PC-9 (cell line): ENCODE data around the gene KCNQ1OT1. TPM values are rescaled to one million over a fixed set of nuclear protein-coding genes. Genes with fewer than 3 reads are reported as not detected.

Experiments
- BruUV-seq: library from RNA; stranded (reverse); fragments of 400-500 nt; replicated peaks from 2 replicates; lab custom pipeline; 2021; lab: Mats Ljungman, UMichigan
- CTCF ChIA-PET: fragments of 300-600 bp; sonication (Branson Sonifier 250); formaldehyde crosslinking; loops from one replicate; lab custom pipeline; 2022; ENCODE audit warnings: antibody characterized with exemption; lab: Charles Lee
- POLR2A ChIA-PET: fragments of 300-600 bp; sonication (Branson Sonifier 250); formaldehyde crosslinking; loops from one replicate; lab custom pipeline; 2022; ENCODE audit warnings: antibody characterized with exemption; ENCODE audit not compliant: unreplicated experiment; lab: Charles Lee
- DNase-seq, 2 experiments: peaks; one replicate each; pipeline versions ENCODE4 v3.0.0 to v3.0.0-alpha.2; 2015 to 2022; ENCODE audit warnings: mixed read lengths in 1 of 2
- H2AFZ ChIP-seq: fragments of 200-600 bp; sonication (generic); 2 replicates; pipeline ENCODE4 v1.8.1; 2017; ENCODE audit warnings: antibody characterized with exemption
- H3F3A ChIP-seq: fragments of 200-600 bp; sonication (generic); 2 replicates; pipeline ENCODE4 v1.8.1; 2017; ENCODE audit warnings: antibody characterized with exemption, mild to moderate bottlenecking, low read depth; ENCODE audit not compliant: insufficient read depth
- H3K27ac ChIP-seq: fragments of 200-600 bp; sonication (generic); 2 replicates; pipeline ENCODE4 v1.6.1; 2016; ENCODE audit warnings: mixed run types
- H3K27me3 ChIP-seq: fragments of 200-600 bp; sonication (generic); 2 replicates; pipeline ENCODE4 v1.6.1; 2016; ENCODE audit warnings: low read depth, mixed run types; ENCODE audit not compliant: insufficient read depth
- H3K36me3 ChIP-seq: fragments of 200-600 bp; sonication (generic); 2 replicates; pipeline ENCODE4 v1.6.1; 2016; ENCODE audit warnings: low read depth, mixed run types
- H3K4me1 ChIP-seq: fragments of 200-600 bp; sonication (generic); replicated peaks from 2 replicates; pipeline ENCODE4 v1.6.1; 2016; ENCODE audit warnings: mixed run types; ENCODE audit not compliant: insufficient read depth
- H3K4me2 ChIP-seq: fragments of 200-600 bp; sonication (generic); 2 replicates; pipeline ENCODE4 v1.6.1; 2017; ENCODE audit warnings: mixed run types
- H3K4me3 ChIP-seq: fragments of 200-600 bp; sonication (generic); 2 replicates; pipeline ENCODE4 v1.6.1; 2016; ENCODE audit warnings: mixed run types
- H3K79me2 ChIP-seq: fragments of 200-600 bp; sonication (generic); 2 replicates; pipeline ENCODE4 v1.6.1; 2017; ENCODE audit warnings: low read depth, mixed run types
- H3K9me2 ChIP-seq: fragments of 200-600 bp; sonication (generic); 2 replicates; pipeline ENCODE4 v1.8.1; 2017; ENCODE audit warnings: mild to moderate bottlenecking; ENCODE audit not compliant: insufficient read depth
- H3K9me3 ChIP-seq: fragments of 200-600 bp; sonication (generic); 2 replicates; pipeline ENCODE4 v1.8.1; 2016; ENCODE audit warnings: low read depth; ENCODE audit not compliant: insufficient read depth
- H4K20me1 ChIP-seq: fragments of 200-600 bp; sonication (generic); 2 replicates; pipeline ENCODE4 v1.8.1; 2017; ENCODE audit not compliant: insufficient read depth
- EZH2 ChIP-seq: fragments of 200-600 bp; sonication (generic); IDR thresholded peaks from 2 replicates; pipeline ENCODE4 v1.8.0; 2017; ENCODE audit warnings: antibody characterized with exemption, low read depth
- intact Hi-C: fragments of 100-400 bp; cut with micrococcal nuclease; formaldehyde crosslinking; loops from one replicate; pipeline ENCODE4 v1.10.0; 2022; ENCODE audit not compliant: unreplicated experiment
- total RNA-seq: library from RNA; stranded (reverse); gene quantifications from 2 replicates; pipeline ENCODE4 v1.2.3, GENCODE V29; 2021
- TF ChIP-seq, protein P1 (sequence below): fragments of 200-600 bp; sonication (generic); conservative IDR thresholded peaks from 2 replicates; pipeline ENCODE4 v1.6.1; 2017; ENCODE audit warnings: mixed run types, antibody characterized with exemption, mild to moderate bottlenecking, moderate library complexity

Gene KCNQ1OT1
- total RNA-seq, 1 experiment from 2014 or later = 3.4 TPM

DNA sequence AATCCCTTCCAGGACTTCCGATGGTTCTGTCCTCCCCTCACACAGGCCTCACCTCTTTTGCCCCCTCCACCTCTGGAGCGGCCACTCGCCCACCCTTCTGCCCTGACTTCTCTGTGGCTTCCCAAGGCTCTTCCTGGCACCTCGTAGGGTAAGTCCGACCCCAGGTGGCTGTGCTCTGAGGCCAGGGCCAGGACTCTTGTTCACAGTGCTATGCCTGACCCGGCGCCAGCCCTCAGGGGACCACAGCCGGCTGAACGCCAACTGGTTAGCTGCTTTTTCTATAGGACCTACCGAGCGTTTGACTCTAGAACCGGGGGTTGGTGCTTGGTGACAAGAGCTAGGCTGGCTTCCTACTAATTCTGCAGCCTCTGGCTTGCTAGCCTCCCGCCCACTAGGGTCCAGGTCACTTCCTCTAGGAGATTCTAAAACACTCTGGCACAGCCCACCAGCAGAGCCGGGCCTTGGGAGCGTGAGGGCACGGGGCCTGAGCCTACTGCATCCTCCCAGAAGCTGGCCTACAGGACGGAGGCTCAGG lies 28.4 kb upstream of the KCNQ1OT1 start:
- H3K27me3 ChIP-seq = peaks cover 13% of the 10 kb centered on the region; the same call in 1 of the 2 replicates
- no peaks in the 10 kb centered on the region for H3F3A ChIP-seq
- POLR2A ChIA-PET = no interaction called here
- CTCF ChIA-PET = no interaction called here
- no peak overlapping the region for H3K27ac ChIP-seq
- H3K79me2 ChIP-seq = no peaks in the 10 kb centered on the region
- H3K4me2 ChIP-seq = no peak overlapping the region
- no peaks in the 10 kb centered on the region for H4K20me1 ChIP-seq
- no peak overlapping the region for H2AFZ ChIP-seq
- no peaks in the 10 kb centered on the region for H3K9me3 ChIP-seq
- DNase-seq = no peak
- intact Hi-C loops = no loop called here
- H3K9me2 ChIP-seq = no peaks in the 10 kb centered on the region
- H3K4me1 ChIP-seq = no peaks in the 10 kb centered on the region
- TF ChIP-seq EZH2 = no peak
- TF ChIP-seq, protein P1, sequence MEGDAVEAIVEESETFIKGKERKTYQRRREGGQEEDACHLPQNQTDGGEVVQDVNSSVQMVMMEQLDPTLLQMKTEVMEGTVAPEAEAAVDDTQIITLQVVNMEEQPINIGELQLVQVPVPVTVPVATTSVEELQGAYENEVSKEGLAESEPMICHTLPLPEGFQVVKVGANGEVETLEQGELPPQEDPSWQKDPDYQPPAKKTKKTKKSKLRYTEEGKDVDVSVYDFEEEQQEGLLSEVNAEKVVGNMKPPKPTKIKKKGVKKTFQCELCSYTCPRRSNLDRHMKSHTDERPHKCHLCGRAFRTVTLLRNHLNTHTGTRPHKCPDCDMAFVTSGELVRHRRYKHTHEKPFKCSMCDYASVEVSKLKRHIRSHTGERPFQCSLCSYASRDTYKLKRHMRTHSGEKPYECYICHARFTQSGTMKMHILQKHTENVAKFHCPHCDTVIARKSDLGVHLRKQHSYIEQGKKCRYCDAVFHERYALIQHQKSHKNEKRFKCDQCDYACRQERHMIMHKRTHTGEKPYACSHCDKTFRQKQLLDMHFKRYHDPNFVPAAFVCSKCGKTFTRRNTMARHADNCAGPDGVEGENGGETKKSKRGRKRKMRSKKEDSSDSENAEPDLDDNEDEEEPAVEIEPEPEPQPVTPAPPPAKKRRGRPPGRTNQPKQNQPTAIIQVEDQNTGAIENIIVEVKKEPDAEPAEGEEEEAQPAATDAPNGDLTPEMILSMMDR = no peak
- no peaks in the 10 kb centered on the region for H3K36me3 ChIP-seq
- BruUV-seq = no TSS peak
- H3K4me3 ChIP-seq = no peak overlapping the region

- POLR2A ChIA-PET = no interaction called here
- Histone ChIP-seq H3K9me2 (no peaks in the 10 kb centered on the region), H3K79me2 (no peaks in the 10 kb centered on the region), H3K4me3 (no peak overlapping the region), H3K36me3 (no peaks in the 10 kb centered on the region), H3K9me3 (no peaks in the 10 kb centered on the region), H3K27me3 (peaks cover 13% of the 10 kb centered on the region; the same call in 1 of the 2 replicates), H4K20me1 (no peaks in the 10 kb centered on the region), H3F3A (no peaks in the 10 kb centered on the region), H2AFZ (no peak overlapping the region), H3K4me1 (no peaks in the 10 kb centered on the region), H3K27ac (no peak overlapping the region), H3K4me2 (no peak overlapping the region)
- CTCF ChIA-PET = no interaction called here
- BruUV-seq = no TSS peak
- TF ChIP-seq EZH2 = no peak
- TF ChIP-seq, protein P1 = no peak
- no peak for DNase-seq
- intact Hi-C loops = no loop called here
Observed at GRCh38 chr11:2726964-2727363, 27.2 kb upstream of the KCNQ1OT1 start.

DNA sequence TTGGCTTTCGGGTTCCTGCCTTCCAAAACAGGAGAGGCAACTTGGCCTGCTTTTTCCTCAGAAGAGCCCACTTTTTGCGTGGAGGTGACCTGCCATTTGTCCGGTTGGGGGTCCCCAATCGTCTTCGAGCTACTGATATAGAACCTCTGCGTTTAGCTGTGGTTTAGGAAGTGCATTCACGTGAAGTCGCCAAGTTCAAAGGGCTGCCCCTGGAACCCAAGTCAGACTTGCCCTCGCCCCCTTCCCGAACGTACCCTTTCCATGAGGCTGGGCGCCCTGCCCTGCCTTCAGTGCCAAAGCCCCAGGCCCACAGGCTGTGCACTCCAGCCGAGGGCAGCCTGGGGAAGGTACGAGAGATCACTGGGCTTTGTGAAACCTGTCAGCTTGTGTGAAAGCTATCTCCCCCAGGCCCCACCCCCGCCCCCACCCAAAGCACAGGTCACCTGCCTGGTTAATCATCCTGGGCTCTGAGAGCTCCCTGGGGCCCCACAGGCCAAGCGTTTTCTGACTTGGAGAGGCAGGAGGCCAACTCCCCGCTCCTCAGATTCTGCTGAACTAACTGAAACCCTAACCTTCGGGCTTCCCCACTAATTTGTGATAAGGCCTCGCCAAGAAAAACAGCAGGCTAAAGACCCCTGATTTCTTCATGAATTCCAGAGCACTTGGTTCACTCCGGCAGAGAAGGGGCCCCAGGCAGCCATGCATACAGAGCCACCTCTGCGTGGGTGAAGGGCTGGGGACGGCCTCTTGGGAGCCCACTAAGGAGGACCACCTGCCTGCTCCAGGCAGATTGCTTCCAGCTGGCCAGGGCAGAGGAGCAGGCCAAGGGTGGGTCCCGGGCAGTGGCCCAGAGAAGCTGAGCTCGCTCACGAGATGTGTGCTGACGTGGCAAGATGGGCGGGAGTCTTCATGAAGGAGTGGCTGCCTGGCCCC lies 25.8 kb upstream of the KCNQ1OT1 start:
- no peak for DNase-seq
- Histone ChIP-seq H3K27ac (no peak overlapping the region), H4K20me1 (no peaks in the 10 kb centered on the region), H3K9me3 (no peaks in the 10 kb centered on the region), H3F3A (no peaks in the 10 kb centered on the region), H3K4me3 (no peak overlapping the region), H3K9me2 (no peaks in the 10 kb centered on the region), H3K4me1 (no peaks in the 10 kb centered on the region), H3K4me2 (no peak overlapping the region), H3K27me3 (peaks cover 13% of the 10 kb centered on the region; the same call in 1 of the 2 replicates), H2AFZ (no peak overlapping the region), H3K36me3 (no peaks in the 10 kb centered on the region), H3K79me2 (no peaks in the 10 kb centered on the region)
- TF ChIP-seq, protein P1 = no peak
- TF ChIP-seq EZH2 = no peak
- no TSS peak for BruUV-seq
- ChIA-PET POLR2A (no interaction called here), CTCF (no interaction called here)
- intact Hi-C loops = no loop called here
